Fibroblast of lung (primary cell): ENCODE measurements around the gene RAVER2.

ENCODE experiments used
- EZH2 ChIP-seq: IDR thresholded peaks from 2 replicates; pipeline ENCODE4 v1.5.1; 2012; ENCODE audit warnings: low read length, control low read depth, mild to moderate bottlenecking; ENCODE audit errors: missing control alignments
- TF ChIP-seq, protein P1 (sequence below), 2 donors: IDR thresholded peaks in 1 of 2; conservative IDR thresholded peaks in 1 of 2; 1 replicate in 1 of 2; 2 replicates in 1 of 2; pipeline ENCODE4 v1.5.1; 2011 to 2012; ENCODE audit warnings: low read length in 2 of 2, control low read depth in 1 of 2, inconsistent platforms in 1 of 2, low read depth in 1 of 2, mild to moderate bottlenecking in 1 of 2

DNA sequence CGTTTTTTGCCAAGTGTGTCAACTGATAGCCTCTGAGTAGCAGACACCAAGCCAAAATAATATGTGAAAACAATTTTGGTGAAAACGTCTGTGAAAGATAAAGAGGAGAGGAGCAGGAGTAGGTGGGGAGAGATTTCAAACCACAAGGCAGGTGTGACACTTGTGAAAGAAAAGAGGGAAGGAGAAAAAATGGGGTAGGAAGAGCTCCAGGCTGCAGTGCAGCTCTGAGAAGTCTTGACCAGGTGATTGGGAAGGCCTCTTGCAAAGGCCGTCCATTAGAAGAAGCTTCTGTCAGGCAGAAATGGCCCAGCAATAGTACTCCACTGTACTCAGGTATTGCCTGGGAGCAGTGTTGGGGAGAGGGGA lies 10.6 kb upstream of the RAVER2 start:
- TF ChIP-seq, protein P1, sequence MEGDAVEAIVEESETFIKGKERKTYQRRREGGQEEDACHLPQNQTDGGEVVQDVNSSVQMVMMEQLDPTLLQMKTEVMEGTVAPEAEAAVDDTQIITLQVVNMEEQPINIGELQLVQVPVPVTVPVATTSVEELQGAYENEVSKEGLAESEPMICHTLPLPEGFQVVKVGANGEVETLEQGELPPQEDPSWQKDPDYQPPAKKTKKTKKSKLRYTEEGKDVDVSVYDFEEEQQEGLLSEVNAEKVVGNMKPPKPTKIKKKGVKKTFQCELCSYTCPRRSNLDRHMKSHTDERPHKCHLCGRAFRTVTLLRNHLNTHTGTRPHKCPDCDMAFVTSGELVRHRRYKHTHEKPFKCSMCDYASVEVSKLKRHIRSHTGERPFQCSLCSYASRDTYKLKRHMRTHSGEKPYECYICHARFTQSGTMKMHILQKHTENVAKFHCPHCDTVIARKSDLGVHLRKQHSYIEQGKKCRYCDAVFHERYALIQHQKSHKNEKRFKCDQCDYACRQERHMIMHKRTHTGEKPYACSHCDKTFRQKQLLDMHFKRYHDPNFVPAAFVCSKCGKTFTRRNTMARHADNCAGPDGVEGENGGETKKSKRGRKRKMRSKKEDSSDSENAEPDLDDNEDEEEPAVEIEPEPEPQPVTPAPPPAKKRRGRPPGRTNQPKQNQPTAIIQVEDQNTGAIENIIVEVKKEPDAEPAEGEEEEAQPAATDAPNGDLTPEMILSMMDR (conservative IDR thresholded peaks at IDR 0.05 in 1 of 2, IDR thresholded peaks at IDR 0.05 in 1 of 2; ENCODE audit: low read depth in 1 of 2, low read length in 2 of 2), result no peak
- no peak for TF ChIP-seq EZH2
